CD4-positive, alpha-beta T cell treated with Interleukin-12 subunit alpha and Interleukin-12 subunit beta, for 1 hour (primary cell): ENCODE measurements around the gene IREB2.
"Not testable (repeated sequence)": the region's sequence is repeated elsewhere in the genome, so short reads cannot be mapped to it uniquely, and the experiment has no call there.

ENCODE experiments used
- DNase-seq: peaks from one replicate; pipeline ENCODE4 v3.0.0-alpha.2; 2020

The IREB2 gene, protein sequence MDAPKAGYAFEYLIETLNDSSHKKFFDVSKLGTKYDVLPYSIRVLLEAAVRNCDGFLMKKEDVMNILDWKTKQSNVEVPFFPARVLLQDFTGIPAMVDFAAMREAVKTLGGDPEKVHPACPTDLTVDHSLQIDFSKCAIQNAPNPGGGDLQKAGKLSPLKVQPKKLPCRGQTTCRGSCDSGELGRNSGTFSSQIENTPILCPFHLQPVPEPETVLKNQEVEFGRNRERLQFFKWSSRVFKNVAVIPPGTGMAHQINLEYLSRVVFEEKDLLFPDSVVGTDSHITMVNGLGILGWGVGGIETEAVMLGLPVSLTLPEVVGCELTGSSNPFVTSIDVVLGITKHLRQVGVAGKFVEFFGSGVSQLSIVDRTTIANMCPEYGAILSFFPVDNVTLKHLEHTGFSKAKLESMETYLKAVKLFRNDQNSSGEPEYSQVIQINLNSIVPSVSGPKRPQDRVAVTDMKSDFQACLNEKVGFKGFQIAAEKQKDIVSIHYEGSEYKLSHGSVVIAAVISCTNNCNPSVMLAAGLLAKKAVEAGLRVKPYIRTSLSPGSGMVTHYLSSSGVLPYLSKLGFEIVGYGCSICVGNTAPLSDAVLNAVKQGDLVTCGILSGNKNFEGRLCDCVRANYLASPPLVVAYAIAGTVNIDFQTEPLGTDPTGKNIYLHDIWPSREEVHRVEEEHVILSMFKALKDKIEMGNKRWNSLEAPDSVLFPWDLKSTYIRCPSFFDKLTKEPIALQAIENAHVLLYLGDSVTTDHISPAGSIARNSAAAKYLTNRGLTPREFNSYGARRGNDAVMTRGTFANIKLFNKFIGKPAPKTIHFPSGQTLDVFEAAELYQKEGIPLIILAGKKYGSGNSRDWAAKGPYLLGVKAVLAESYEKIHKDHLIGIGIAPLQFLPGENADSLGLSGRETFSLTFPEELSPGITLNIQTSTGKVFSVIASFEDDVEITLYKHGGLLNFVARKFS

DNA sequence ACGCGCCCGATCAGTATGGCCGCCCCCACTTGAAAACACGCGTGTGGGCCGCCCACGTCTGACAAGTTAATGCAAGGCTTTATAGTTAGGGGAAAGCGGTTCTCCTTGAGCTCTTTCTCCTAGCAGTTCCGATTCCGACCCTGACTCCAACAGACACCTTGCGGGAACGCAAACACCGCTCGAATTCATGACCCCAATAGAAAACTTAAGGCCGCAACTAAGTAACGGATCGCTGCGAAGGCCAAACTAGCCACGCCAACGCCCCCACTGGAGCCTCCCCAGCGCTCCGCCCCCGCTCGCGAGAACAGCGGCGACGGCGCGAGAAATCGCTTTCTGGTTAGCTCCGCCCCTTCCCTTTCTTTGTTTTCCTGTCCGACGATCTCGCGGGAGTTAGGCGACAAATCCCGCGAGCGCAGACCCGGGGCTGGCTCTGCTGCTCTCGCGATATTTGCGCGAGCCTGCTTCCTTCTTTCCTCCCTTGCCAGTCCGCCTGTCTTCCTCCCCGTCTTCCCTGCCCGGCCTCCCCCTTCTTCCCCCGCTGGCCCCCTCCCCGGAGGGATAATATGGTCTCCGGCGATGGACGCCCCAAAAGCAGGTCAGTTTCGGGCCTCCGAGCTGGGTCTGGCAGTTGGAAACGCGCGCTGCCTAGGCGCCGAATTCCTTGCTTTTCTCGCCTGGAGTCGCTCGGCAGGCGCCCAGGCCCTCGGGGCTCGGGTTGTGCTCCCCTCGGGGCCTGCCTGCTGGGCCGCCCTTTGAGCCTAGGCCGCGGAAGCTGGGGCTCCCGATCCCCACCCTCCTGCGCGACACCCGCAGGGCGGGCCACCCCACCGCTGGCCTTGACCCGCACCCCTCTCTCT is at the start of gene IREB2:
TSS of gene IREB2 (plus strand) at position 455 of the 857 bp plus-strand sequence. CDS start at position 577, 122 bp downstream.
- DNase-seq: peak; percentile 99

GRCh38 chr15:78388865-78389264 is 49.2 kb upstream of the IREB2 start:
- DNase-seq: no peak

DNA sequence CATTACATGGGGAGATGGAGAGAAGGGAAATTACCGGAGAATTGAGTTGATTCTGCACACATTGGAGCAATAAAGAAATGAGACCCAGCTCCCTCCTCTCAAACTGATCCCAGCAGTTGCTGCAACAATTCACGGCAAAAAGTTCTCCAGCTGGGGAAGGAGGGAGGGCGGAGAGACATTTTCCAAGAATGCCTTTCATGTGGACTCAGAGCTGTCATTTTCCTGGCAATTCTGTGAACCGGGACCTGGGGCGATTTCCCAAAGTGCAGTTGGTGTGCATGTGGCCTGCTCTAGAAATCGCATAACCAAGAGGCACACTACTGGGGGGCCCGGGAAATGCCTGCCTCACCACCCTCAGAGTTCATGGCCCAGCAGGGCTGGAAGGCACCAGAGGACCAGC is 48.7 kb upstream of the IREB2 start:
- DNase-seq: no peak

DNA sequence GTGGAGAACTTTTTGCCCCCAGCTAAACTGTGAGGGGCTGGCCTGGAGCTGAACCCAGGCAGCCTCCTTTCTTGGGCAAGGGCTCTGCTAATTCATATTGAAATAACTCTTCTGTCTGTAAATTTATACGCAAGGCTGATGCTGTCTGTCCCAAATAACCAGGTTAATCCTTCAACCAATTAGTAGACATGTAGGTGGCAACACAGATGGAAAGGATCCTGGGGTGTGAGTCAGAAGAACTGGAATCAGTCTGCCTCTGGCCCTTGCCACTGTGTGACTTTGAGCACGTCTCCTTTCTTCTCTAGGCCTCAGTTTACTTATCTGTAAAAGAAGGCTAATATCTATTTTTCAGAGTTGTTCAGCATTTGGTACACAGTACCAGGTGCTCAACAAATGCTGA is 48.3 kb upstream of the IREB2 start:
- DNase-seq: no peak

GRCh38 chr15:78390242-78390641 is 47.8 kb upstream of the IREB2 start:
- no peak for DNase-seq

DNA sequence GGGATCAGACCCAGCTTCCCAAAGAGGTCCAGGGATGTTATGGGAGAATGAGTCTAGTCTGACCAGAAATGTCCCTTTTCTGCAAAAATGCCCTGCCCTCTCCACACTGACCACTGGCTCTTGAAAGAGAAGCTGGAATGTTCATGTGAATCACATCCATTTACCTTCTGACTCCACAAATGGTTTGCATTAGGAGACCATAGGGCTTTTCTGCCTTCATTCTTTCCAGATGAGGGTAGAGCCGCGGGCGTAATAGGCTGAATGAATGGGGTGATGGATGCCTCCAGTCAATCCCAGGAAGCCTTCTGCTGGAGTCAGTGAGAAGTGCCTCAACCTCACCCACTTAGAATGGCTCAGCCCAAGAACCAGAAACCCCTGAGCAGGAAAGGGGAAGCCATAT is 47.2 kb upstream of the IREB2 start:
- no peak for DNase-seq

- DNase-seq: no peak
These were observed 46.2 kb upstream of the IREB2 start for GRCh38 chr15:78391781-78392180.

- DNase-seq: no peak
These were observed 45.6 kb upstream of the IREB2 start for GRCh38 chr15:78392430-78392829.

- no peak for DNase-seq
These were observed 44.9 kb upstream of the IREB2 start for GRCh38 chr15:78393137-78393536.

GRCh38 chr15:78394026-78394425 is 44.0 kb upstream of the IREB2 start:
- no peak for DNase-seq

- DNase-seq: no peak
These were observed 42.9 kb upstream of the IREB2 start for GRCh38 chr15:78394981-78395616.

DNA sequence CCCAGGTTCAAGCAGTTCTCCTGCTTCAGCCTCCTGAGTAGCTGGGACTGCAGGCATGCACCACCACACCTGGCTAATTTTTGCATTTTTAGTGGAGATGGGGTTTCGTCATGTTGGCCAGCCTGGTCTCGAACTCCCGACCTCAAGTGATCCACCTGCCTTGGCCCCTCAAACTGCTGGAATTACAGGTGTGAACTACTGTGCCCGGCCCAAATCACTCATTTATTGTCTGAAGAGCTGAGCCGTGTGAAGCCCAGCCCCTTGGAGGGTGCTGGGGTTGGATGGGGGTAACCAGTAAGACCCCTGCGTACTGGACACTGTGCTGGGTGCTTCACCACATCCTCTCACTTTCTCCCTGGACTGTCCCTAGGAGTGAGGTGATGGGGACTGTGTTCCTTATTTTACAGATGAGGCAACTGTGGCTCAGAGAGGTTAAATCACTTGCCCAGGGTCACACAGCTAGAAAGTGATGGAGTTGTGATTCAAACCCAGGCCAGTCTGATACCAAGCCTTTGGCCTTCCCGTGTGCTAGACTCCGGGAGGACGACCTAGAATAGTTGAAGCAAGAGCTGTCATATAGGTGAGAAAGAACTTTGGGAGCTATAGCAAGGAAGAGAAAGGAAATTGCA is 41.7 kb upstream of the IREB2 start:
- DNase-seq: no peak

- DNase-seq: no peak
These were observed 41.0 kb upstream of the IREB2 start for GRCh38 chr15:78396976-78397375.

DNA sequence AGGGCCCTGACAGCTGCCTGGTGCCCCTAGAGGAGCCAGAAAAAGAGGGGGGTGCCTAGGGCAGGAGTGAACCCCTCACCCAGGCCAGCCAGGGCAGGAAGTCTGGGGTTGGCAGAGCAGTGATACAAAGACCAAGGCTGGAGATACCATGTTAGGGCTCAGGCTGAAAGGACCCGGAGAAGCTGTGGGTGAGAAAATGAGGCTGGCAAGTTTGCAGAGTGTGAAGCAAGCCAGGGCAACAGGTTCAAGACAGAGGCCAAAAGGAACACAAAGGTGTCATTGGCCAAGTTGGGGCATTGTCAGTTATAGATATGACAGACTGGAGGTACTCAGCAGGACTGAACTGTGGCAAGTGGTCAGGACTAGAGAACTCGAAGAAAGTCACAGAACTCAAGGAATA is 40.6 kb upstream of the IREB2 start:
- DNase-seq: no peak

- no peak for DNase-seq
These were observed 39.8 kb upstream of the IREB2 start for GRCh38 chr15:78398076-78398825.

DNA sequence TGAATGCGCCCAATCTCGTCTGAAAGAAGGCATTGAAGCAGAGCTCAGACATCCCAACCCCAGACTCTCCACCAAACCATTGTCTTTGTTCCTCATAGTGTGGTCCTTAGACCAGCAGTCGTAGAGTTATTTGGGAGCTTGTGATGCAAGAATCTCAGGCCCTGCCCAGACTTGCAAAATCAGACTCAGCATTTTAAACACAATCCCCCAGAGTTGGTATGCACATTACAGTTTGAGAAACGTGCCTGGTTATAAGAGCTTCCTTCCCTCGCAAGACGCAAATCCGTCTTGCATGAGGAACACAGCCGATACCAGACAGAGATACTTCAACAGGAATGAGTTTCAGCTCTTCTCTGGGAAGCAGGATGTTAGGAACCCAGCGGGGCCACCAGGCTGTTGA is 38.9 kb upstream of the IREB2 start:
- DNase-seq: no peak

DNA sequence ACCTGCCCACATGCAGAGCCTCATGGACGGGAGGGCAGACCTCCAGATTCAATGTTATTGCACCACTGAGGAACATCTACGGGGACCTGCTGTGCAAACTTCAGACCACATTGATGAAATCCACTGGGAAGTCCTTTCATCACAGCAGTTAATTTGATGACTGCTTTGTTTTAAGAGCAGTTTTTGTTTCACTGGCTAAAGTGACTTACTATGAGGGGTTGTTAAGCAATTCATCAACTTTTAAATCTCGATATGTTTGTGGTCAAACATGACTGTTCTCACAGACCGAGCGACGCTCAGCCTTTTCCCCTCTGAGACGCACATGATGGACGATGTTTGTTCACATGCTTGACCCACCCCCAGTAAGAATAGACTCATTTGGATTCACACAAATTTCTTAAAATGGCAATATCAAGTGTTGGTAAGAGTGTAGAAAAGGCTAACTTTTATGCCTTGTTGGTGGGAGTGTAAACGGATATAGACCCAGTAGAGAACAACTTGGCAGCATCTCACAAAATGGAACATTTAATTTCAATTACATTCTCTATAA is 35.9 kb upstream of the IREB2 start:
- DNase-seq: no peak

DNA sequence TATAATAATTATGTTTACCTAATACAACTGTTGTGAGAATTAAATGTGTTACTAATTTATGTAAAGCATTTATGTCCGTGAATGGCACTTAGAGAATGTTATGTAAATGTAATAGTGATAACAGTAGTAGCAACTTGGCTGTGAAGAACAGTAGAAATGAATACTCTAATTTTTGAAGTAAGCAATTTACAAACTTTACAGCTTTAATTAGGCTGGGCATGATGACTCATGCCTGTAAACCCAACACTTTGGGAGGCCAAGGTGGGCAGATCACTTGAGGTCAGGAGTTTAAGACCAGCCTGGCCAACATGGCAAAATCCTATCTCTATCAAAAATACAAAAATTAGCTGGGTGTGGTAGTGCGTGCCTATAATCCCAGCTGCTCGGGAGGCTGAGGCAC is 33.9 kb upstream of the IREB2 start:
- no peak for DNase-seq

- not testable (repeated sequence) for DNase-seq
These were observed 33.2 kb upstream of the IREB2 start for GRCh38 chr15:78404796-78405195.

- no peak for DNase-seq
These were observed 32.6 kb upstream of the IREB2 start for GRCh38 chr15:78405336-78405924.
